HS-27A (cell line): ENCODE measurements around the gene CACNA2D3.

ENCODE experiments used
- DNase-seq: peaks from one replicate; pipeline ENCODE4 v3.0.0-alpha.2; 2012; ENCODE audit warnings: low read depth, missing footprints

CACNA2D3 gene

GRCh38 chr3:54800478-54800877, 678.1 kb downstream of the CACNA2D3 start:
- DNase-seq = no peak

- no peak for DNase-seq
Measured at GRCh38 chr3:54801977-54802376, 679.6 kb downstream of the CACNA2D3 start.

GRCh38 chr3:54810401-54810800, 688.0 kb downstream of the CACNA2D3 start:
- DNase-seq = no peak

DNA sequence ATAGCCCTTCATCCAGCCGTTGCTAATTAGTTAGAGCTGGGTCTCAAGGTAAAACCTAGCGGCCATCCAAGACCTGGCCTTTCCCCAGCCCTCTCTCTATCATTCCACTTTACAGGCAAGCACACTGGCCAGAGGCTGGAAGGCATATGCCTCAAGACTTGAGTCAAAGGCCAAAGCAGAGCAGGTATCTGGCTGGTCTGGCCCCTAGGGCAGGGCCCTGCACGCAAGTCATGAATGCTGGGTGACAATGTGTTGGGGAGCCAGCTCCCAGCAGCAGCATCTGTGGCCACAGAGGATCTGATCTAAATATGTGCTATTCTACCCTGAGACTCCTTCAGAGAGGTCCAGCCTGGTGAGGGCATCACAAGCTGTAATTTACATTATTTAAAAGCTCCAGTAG, 691.9 kb downstream of the CACNA2D3 start:
- no peak for DNase-seq

DNA sequence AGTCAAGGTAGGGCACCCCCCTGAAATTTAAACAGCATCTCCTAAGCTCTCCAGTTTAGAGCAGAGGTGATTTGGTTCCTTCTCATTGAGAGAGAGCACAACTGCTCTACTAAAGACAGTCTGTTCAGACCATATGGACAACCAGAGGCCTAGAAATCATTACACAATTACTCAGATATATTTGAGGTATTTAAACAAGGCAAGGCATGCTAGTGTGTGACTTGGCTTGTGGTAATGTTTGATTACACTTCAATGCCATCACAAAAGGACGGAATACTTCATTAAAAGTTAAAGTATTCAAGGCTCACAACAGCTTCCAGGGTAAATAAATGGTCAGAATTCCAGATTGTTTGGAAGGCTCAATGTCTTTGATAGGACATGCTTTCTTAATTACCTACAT, 695.3 kb downstream of the CACNA2D3 start:
- no peak for DNase-seq

DNA sequence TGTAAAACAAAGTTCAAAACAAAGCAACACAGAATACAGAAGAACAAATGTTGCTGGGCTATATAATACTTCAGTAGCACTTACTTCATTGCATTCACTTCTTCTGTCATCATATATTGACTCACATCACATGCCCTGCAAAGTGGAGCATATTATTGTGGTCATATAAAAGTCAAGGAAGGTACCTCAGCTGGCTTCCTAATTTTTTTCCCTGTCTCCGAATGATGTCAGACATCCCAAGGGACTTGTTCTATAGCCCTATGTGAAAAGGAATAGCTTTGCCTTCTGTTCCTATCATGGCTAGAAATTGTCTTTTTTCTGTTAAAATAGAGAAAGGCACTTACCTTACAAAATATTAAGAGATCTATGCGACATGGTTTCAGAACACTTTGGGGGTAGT, 696.1 kb downstream of the CACNA2D3 start:
- DNase-seq = no peak

DNA sequence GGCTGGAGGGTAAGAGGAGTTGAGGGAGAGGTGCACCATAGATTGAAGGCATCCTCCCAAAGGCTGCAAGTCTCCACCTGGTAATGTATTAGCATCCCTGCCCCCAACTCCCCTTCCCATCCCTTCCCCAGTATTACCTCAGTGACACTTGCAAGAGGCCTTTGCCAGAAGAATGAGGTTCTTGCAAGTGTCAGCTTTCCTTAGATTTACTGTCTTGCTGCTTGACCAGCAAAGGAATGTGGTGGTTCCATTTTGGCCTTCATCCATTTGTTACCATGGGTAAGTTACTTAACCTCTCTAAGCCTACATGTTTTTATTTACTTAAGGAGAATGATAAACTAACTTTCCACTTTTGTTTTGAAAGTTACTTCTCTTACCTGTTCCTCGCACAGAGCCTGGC, 696.6 kb downstream of the CACNA2D3 start:
- DNase-seq = no peak

DNA sequence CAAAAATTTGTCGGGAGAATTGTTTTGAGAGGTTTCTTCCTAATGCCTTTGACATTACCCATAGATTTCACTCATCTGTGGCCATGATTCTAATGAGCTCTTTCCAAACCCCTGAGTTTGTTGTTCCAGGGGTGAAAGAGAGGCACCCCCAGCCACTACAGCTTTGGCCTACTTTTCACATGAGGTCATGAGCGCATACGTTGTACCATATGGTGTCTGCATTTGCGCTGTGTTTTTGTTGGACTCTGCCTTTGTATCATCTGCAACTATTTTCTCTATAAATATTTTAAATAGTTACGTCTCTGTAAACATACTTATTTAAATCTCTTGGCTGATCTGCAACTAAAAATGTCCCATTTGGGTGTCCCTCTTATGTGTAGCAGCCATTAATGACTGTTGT, 697.6 kb downstream of the CACNA2D3 start:
- DNase-seq = no peak

- no peak for DNase-seq
Measured at GRCh38 chr3:54822206-54822605, 699.9 kb downstream of the CACNA2D3 start.

DNA sequence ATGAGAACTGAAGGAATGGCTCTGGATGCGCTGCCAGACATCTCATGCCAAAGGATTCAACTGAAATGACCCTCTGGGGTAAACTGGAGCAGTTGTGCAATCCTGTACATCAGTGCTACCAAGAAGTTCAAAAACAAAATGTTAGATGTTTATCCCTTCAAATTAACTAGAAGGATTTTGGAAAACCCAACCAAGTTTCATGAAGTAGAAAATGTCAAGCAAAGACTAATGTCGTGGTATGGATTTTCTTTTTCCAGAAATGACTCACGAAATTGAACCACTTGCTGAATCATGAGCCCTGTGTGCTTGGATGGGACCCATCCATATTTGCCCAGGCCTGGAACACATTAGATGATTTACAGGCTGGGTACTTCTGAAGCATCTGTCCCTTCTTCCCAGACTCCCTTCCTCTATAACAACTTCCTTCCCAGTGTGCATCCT, 703.9 kb downstream of the CACNA2D3 start:
- no peak for DNase-seq

DNA sequence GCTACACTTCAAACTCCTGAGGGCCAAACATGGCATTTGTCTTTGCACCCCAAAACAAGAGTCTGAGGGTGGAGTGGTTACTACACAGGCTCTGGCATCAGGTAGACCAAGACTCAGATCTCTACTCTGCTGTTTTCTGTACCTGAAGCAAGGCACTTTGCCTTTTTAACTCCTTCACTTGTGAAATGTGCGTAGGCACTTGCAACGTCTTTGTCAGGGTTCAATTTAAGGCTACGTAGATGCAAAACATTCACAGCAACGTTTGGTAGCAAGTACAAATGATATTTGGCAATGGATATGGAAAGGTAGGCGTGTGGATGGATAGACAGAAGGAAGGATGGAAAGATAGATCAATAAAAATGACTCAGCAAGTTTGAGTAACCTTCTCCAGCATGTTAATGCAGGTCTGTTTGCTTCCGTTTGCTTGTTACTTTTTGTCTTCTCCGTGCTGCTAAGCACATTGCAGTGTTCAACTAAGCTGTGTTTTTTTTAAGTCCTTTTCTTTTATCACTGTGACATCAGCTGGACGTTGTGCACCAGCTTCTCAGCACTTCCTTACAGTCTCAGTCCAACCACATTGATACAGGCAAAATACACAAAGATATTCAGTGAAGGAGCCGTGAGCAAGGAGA, 704.8 kb downstream of the CACNA2D3 start:
- no peak for DNase-seq

- no peak for DNase-seq
Measured at GRCh38 chr3:54827776-54828175, 705.4 kb downstream of the CACNA2D3 start.

- DNase-seq = no peak
Measured at GRCh38 chr3:54830658-54831057, 708.3 kb downstream of the CACNA2D3 start.

- no peak for DNase-seq
Measured at GRCh38 chr3:54831112-54831511, 708.8 kb downstream of the CACNA2D3 start.

DNA sequence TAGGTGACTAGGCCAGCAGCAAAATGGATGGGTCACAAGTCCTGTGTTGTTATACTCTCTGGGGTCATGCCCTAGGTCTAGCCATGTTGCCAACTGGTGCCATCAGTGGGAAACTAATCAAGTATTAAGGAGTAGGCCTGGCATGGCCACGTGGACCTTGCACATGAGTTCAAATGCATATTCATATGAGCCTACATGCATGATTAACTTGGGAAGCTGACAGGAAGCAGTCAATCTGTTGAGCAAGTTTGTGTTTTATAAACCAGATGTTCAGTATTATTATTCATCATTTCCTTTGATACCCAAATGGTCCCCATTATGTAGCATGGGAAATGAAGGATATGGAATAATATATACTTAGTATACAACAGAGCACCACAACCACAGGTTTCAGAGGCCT, 710.5 kb downstream of the CACNA2D3 start:
- no peak for DNase-seq

- no peak for DNase-seq
Measured at GRCh38 chr3:54835701-54836100, 713.3 kb downstream of the CACNA2D3 start.

DNA sequence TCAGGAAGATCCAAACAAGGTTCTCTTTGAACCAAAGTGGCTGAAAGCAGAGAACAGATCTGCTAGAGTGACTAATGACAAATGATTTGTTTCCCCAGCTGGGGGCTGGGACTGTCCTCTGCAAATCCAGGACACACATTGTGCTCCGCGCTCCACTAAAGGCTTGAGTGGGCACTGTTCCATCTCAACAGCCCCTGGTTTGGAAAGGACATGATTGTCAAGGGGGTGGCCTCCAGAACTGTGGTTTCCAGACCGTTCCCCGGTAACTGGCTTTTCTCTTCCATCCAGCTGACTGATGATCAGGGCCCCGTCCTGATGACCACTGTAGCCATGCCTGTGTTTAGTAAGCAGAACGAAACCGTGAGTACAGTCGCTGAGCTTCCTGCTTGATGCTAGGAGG, 714.5 kb downstream of the CACNA2D3 start:
- no peak for DNase-seq

- DNase-seq = no peak
Measured at GRCh38 chr3:54837964-54838363, 715.6 kb downstream of the CACNA2D3 start.

DNA sequence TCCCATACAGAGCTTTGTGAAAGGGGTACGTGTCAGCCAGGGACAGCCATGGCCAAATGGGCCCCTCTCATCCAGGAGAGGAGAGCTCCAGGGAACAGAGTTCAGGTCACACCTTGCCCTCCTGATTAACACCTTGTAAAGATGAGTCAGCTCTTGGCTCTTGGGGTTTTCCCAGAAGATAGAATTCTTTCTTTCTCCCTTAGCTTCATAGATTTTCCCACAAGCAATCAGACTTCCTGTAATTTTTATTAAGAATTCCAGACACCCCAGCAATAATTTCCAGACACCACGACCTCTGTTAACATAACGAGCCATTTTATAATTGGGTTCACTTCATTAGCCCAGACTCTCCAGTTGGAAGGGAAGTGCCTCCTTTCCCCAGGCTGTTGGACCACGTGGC, 719.1 kb downstream of the CACNA2D3 start:
- no peak for DNase-seq

DNA sequence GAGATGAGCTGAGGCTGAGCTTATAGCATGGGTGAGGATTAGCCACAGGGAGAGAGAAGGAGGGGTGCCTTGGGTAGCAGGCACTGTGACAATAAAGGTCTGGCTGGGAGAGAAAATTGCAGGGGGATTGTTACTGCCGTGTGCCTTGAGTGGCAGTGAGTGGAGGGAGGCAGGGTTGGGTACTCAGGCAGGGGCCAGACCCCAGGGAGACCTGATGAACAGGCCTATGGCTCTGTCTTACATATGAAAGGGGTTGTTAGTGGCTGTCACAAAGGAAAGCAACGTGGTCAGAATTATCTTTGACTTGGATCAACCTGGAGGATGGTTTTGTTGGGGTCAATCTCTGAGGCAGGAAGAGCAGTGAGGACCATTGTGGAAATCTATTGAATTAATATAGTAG, 721.0 kb downstream of the CACNA2D3 start:
- DNase-seq = no peak

- DNase-seq = no peak
Measured at GRCh38 chr3:54844211-54844610, 721.9 kb downstream of the CACNA2D3 start.

DNA sequence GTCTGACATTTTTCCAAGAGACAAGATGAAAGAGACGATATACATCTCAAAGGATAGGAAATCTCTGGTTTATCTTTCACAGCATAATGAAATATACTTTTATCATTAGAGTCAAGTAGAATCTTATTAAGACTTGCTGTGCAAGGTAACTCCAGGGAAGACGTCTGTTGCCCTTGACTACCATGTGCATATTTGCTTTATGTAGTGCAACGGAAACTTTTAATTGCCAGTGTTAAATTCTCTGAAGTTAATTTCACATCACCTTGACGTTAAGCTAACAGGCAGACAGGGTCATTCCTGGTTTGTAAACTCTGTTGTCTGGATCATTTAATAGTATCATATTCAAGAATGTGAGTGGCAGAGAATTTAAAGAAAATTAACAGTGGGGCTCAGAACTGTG, 722.7 kb downstream of the CACNA2D3 start:
- no peak for DNase-seq

- no peak for DNase-seq
Measured at GRCh38 chr3:54845551-54845950, 723.2 kb downstream of the CACNA2D3 start.

- DNase-seq = no peak
Measured at GRCh38 chr3:54846119-54846518, 723.8 kb downstream of the CACNA2D3 start.

DNA sequence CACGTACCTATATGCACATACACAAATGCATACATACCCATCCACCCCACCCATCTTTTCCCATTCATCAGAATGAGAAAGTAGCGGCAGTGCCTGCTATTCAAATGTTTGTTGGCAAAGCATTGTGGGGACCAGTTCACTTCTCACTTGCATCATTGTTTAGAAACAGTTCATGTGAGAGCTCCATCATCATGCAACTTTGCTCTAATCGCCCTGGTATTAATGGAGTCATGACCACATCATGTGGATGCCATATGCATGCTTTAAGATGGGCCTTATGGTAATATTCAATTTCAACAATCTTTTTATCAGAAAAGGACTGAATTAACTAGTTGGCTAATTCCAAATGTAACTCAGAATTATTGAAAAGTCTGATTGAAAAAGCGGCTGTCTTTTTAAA, 725.0 kb downstream of the CACNA2D3 start:
- DNase-seq = no peak
